GM21786 (cell line): ENCODE measurements around the gene ENG.
"Not testable (repeated sequence)": the region's sequence is repeated elsewhere in the genome, so short reads cannot be mapped to it uniquely, and the experiment has no call there.

Source experiments
- ATAC-seq: cut with Tn5 transposase; IDR thresholded peaks from one replicate; pipeline ENCODE4 v1.9.1; 2021; ENCODE audit not compliant: unreplicated experiment

ENG gene

DNA sequence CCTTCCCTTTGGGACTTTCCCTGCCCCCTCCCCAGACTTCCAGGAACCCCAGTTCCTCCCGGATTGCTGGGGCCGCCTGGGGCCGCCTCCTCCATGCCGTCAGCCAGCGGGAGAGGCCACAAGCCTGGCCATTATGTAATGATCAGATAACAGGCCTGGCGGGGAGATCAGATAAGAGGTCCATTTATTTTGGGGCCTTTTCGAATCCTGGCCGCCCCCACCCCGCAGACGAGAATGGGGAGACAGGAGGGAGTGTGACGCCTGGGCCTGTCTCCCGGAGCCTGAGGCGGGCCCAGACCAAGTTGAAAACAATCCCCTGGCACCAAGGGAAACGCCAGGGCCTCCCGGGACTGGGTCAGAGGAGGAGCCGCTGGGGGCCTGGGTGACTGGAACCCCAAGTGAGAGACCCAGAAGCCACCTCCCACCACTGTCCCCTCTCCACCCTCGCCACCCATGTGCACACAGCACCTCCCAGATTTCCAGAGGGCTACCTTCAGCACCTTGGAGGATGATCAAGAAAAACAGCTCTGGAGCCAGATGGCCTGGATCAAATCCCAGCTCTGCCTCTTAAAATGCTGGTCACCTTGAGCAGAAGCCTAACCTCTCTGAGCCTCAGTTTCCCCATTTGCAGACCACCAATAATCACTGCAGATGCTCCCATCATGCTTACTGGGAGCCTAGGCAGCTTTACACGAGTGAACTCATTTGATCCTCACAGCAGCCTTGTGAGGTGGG lies 7.8 kb downstream of the ENG start:
- ATAC-seq: no peak

DNA sequence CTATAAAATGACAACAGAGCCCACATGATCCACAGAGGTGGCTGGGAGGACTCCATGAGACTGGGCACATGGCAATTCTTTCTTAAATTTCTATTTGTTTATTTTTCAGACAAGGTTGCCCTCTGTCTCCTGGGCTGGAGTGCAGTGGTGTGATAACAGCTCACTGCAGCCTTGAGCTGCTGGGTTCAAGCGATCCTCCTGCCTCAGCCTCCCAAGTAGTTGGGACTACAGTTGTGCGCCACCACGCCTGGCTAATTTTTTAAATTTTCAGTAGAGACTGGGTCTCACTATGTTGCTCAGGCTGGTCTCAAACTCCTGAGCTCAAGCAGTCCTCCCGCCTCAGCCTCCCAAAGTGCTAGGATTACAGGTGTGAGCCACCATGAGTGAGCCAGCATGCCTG lies 8.8 kb downstream of the ENG start:
- ATAC-seq: not testable (repeated sequence)

DNA sequence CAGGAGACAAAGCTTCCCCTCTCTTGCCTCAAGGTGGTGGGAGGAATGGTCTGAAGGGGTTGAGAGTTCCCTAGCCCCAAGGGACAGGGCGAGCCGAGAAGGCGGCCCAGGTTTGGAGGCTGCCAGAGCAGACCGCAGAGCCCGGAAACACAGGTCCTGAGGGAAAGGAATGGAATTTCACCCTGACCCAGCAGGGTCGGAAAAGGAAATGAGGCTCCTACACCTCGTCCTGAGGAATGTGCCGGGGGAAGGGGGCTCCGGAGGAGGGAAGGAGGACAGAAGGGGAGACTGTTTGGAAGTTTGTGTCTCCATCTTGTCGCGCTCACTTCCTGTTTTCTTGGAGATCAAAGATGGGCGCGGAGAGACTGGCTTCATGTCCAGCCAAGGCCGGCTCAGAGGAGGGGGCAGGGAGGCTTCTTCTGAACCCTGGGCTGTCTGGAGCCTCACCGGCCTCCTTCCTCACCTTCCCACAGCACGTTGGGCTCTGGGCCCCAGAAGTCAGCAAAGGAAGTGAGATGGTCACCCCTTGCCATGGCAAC lies 9.6 kb downstream of the ENG start:
- no peak for ATAC-seq

DNA sequence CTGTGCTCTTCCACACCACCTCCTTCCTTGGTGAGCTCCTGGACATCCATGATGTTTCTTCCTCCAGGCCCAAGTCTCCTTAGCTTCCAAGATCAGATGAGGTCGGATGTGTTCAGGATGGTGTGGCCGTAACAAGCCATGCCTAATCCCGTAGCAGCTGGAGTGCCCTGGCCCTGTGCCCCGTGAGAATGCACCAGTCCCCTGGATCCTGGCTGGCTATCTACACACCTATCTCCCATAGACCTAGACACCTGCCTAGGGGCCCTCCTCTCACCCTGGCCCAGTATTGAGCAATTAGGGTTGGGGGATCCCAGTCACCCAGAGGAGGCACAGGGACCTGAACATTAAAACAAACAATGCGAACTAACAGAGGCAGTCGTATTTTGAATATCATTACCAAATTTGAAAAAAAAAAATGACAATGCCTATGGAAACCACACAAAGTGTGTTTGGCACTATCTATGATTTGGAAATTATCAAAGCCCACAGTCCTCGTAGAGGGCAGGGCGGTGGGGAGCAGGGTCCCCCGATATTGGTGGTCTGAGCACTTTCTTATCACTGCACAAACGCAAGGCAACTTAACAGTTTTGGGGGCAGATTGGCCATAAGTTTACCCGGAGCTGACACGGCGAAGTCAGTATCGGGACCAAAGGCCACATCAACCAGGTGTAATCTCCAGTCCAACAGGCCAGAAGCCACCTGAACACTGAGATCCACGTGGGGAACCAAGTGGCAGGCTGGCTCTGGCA lies 13.2 kb downstream of the ENG start:
- no peak for ATAC-seq

DNA sequence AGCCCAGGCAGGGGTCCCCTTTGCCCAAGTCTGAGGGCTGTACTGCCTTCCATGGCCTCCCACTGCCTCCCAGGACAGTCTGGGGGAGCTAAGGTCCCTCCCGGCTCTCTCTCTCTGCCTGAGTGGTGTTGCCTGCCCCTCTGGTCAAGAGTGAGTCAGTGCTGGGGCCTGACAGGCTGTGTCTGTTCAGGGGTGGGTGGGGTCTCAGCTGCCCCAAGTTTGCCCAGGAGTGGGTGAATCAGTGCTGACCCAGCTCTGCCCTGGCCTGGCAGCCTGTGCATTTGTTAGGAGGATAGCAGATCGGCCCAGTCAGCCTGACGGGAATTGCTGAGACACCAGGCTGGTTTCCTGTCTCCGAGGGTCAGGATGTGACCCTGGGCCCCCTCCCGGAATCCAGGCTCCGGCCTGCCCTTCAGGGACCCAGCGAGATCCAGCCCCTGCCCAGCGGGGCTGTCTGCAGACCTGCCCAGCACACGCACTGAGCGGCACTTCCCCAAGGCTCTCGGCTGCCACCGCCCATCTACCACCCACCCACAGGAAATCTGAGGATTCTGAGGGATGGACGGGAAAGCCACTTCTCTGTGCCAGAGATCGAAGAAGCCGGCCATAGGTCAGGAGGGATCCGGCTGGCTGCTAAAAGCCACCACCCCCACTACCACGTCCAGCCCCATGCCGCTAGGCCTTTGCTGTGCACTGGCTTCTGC lies 15.9 kb downstream of the ENG start:
- ATAC-seq: no peak

DNA sequence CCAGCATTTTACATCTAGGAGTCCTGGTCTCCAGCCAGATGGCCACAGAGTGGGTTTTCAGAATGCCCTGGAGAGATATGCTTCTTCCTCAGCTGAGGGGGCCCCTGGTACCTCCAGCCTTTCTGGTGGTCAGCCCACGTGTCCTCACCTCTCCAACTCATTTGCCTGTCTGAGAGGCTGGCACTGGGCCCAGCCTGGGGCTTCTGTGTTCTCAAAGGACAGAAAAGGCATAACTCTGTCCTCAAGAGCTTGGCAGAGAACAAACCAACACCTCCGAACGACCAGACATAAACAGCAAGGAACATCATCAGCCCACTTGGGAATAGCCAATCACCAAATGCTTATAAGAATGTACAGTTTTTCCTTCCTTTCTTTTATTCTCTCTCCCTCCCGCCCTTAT lies 17.1 kb downstream of the ENG start:
- no peak for ATAC-seq

DNA sequence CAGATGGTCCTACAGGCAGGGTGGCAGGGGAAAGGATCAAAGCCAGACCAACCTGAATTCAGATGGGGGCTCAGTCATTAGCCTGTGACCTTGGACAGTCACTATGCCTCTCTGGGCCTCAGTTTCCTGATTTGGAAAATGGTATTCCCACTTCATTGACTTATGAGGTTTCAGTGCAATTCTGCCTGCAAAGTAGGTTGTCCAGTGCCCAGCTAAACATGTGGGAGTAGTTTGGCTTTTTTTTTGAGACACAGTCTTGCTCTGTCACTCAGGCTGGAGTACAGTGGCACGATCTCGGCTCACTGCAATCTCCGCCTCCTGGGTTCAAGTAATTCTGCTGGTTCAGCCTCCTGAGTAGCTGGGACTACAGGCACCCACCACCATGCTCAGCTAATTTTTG lies 17.9 kb downstream of the ENG start:
- ATAC-seq: not testable (repeated sequence)

DNA sequence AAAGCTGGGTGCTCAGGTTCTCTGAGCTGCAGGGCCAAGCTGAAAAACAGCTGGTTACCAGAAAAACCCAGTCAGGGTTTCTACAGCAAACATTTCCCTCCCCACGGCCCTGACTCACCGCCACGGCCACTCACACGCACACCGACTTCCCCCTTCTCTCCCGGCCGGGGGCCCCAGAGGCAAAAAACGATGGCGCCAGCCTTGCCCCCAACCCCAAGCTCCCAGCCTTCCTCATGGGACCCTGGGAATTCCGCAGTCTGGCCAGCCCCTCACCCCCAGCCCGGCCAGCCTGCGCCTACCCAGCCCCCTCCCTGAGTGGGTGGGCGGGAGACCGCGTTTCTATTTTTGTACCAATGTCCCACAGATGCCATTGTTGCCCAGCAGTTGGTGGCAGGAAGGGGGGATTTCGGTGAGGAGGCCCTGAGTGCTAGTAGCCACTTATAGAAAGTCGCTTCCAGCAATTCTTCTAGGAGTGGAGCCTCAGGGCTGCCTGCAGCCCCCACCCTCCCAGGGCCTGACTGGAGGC lies 18.4 kb downstream of the ENG start:
- ATAC-seq: no peak

DNA sequence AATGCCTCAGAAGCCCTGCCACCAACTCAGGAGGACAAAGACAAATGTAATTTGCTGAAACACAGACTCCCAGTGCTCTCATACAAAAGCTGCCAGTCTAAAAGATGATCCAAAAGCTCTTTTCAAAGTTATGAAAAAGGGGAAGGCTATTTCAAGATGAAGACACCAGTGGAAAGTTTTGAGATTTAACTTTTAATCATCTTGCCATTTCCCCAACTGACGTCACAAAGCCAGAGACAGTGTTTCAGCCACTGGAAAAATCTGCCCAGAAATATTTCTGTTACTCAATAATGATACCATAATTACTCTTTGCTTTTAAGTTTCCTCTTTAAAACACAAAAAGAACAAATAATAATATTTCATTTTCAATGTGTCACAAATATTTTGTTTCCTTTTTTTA lies 20.9 kb downstream of the ENG start:
- ATAC-seq: no peak

DNA sequence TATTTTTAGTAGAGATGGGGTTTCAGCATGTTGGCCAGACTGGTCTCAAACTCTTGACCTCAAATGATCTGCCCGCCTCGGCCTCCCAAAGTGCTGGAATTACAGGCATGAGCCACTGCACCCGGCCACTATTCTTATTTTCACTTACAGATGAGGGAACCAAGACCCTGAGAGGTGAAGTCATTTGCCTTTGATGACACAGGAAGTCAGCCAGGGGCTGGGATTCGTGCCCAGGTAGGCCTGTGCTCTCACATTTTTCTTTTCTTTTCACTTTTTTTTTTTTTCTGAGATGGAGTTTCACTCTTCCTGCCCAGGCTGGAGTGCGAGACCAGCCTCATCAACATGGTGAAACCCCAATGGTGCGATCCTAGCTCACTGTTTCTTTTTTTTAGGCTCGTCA lies 22.2 kb downstream of the ENG start:
- ATAC-seq: no peak

DNA sequence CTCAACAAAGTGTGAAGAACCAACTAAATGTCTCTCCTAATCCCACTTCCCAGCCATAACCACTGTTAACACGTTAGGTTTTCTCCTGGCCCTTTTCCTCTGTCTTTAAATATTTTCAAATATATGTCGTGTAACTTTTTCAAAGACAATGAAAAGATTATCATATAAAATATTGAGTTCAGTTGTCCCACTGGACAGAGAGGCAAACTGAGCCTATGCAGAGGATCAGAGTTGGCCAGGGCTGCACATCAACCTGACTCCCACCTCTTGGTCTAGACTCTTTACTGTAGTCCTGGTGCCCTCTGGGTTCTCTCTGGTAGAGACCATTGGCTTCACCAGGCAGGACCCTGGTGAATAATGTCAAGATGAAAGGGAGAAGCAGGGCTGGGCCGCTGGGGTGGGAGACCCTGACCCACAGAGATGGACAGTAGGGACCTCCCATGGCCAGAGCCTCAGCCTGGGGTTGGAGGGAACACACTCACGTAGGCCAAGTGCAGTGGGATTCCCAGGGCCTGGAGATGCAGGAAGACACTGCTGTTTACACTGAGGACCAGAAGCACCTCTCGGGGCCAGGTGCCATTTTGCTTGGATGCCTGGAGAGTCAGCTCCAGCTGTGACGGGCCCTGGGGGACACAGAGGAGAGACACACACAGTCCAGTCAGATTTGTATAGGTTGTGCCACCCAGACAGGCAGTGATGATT lies 25.1 kb downstream of the ENG start:
- ATAC-seq: no peak

DNA sequence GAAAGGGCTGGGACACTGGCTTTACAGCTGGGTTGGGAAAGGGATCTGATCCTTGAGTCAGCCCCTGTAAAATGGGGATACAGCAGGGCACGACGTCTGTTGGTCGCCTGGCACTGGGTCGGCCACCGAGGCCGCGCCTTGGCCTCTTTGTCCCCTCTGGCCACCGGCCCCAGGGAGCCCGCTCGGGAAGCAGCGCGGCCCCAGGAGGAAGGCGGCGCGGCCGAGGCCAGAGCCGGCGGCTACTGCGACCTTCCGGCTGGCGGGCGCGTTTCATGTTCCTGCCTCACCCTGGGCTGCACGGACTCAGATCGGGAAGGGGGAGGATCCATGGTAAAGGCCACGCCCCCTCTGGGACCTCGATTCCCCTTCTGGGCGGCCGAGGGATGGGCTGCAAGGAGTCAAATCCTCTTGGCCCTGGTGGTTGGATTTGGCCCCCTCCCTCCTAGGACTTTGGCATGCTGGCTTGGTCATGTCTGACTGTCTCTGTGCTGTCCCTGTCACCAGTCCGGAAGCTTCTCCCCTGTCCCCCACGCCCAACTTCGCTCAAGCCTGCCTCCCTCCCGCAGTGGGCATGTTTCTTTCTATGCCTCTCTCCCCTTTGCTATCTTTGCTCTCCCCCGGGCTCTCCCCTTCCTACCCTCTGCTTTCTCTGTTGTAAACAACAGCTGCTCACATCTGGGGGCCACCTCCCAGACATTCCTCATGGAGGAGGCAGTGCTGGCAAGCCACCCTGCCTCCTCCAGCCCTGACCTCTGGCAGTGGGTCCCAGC lies 26.0 kb downstream of the ENG start:
- ATAC-seq: no peak

DNA sequence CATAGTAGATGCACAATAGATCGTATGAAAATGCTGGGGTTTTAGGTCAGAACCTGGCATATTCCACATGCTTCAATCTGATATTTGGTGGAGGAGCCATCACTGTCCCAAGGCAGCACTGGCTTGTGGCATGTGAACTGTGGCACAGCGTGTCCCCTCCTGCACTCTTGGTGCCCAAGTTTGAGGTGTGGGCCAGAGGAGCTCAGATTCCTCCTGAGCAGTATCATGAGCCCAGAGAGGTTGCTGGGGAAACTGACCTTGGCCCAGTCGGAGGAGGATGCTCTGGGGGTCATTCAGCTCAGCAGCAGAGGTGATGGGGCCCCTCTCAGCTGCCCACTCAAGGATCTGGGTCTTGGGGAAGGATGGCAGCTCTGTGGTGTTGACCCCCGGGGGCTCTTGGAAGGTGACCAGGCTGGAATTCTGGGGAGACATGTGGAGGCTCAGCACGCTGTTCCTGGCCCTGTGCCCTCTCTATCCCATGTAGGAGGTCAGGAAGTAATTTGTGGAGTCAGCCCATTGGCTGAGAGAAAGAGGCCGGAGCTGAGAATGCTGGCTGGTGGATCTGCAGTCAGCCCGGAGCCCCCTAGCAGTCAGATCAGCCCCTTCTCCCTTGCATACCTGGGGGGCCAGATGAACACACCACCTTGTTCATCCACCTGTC lies 28.1 kb downstream of the ENG start:
- ATAC-seq: no peak

DNA sequence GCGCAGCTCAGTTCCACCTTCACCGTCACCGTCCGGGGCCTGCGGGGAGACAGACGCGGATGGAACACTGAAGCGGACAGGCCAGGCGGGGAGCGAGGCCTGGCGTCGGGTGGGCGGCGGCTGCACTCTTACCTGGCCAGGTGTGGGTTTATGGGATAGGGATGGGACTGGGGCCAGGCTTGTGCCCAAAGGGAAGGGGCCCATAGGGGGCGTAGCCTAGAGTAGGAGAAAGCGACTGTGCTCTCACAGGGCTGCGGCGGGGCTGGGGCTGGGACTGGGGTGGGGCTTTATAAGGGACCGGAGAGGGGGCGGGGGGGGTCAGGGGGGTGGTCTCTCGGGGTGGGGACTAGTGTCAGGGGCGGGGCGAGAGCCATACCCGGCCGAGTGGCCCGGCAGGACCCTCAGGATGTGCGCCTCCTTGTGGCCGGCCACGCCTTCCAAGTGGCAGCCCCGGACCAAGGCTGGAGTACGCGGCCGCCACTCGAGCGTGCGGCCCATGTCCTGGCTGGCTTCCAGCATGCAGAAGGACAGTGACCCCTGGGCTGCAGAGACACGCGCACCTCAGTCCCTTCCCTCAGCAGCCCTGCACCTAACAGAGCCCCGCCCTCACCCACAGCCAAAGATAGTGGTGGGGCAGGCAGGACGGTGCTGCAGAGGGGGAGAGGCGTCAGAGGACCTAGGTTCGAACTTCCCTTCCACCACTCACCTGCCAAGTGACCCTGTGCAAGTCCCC lies 29.0 kb downstream of the ENG start:
- ATAC-seq: no peak

DNA sequence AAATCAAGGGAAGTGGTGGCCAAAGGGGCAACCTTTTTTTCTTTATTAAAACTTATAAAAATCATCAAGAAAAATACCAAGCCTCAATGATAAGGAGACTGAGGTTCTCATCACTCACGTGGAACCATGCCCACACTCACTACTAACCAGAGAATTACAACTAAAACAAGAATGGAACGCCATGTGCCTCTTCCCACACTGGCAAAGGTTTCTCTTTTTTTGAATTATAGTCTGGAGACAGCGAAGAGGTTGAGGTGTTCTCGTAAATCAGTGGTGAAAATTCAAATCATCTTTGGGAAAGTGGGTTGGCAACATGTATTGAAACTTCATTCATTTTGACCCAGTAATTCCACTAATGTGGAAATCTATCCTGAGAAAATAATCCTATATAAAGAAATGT lies 32.4 kb downstream of the ENG start:
- ATAC-seq: no peak

DNA sequence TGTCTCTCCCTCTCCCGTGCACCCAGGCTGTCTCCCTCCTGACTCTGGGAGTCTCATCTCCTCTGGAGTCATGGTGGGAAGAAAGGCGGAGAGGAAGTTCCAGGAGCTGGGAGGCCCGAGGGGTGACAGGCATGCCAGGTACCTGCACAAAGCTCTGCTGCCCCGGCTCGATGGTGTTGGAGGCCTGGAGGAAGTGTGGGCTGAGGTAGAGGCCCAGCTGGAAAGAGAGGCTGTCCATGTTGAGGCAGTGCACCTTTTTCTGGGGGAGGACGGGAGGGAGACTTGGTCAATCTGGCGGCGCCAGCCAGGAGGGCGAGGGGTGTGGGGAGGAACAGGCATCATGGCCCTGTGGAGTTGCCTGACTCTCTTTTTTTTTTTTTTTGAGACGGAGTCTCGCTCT lies 35.9 kb downstream of the ENG start:
- ATAC-seq: no peak

DNA sequence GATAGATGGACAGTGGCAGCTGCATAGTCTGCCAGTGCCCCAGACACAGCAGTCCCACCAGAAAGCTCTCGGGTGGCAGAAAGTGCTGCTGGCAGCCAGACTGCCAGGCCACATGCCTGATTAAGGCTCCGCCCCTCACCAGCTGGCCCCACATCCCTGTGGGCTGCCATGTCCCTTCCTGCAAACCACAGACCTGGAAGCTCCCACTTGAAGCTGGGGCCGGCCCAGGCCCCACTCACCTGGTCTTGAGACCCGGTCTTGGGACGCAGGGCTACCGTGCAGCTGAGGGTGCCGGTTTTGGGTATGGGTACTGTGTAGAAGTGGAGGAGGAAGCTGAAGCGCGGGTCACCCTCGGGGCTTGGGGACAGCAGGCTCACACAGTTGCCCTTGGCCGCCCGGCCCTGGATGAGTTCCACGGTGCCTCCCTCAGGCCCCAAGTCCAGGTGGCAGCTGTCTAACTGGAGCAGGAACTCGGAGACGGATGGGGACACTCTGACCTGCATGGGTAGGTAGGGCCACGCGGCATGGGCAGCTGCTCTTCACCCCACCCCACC lies 36.5 kb downstream of the ENG start:
- ATAC-seq: no peak

DNA sequence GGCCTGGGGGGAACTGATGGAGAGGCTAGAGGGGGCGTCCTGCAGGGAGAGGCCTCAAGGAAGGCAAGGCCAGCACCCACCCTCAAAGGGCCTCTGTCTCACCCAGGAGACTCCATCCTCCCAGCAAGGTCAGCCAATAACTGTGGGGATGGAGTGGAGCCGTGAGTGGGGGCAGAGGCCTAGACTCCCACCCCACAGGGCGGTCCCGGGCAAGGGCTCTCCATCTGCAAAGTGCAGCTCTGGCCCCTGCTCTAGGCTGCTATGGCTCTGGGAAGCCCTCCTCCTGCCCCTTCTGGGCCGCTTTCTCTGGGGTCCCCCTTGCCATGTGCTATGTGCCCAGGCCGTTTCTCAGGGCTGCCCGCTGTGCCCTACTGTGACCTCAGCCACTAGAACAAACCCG lies 37.7 kb downstream of the ENG start:
- ATAC-seq: no peak

DNA sequence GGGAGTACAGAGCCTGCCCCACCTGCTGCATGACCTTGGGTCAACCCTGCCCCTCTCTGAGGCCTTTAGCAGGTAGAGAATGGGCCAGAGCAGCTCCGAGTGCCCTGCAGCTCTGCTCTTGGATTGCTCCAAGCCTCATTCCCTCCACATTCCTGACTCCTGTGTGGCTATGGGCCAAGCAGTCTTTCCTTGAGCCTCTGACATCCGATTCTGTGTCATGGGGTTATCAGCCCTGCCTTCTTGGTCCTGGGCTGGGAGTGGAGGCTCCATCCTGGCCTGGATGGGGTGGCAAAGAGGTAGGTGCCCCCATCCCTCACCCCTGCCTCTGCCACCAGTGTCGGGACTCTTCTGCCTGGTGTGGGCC lies 38.1 kb downstream of the ENG start:
- no peak for ATAC-seq
